ENCODE results near the gene SPRR4. TPM values are rescaled to one million over a fixed set of nuclear protein-coding genes. Genes with fewer than 3 reads are reported as not detected.

Gene SPRR4
- total and polyA plus RNA-seq, 2 experiments from 2014 or later: not detected

DNA sequence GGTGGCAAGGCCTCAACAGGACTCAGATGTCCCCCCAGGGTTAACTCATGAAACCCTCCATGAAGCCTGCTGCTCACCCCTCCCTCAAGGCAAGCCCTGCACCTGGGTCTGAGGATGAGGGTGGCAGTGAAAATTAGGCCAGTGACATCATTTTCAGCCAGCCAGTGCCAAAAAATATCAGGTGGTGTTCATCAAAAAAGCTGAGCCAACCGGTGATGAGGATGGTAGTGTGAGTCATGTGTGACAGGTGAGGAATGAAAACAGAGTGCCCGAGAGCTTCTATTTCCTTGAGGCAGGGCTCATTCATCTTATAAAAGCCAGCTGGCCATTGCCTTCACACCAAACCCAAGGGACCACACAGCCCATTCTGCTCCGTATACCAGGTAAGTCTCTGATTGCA, 13.3 kb downstream of the SPRR4 start, which contains the start of gene SPRR1A:
TSS of gene SPRR1A (plus strand) at position 339 of the 400 bp plus-strand sequence. CDS start 1,150 bp downstream, outside the sequence.
- Mint-ChIP-seq H3K4me1 (peaks cover 4% of the 10 kb centered on the region; the same call in 2 of the 3 replicates), H3K9me3 (no peaks in the 10 kb centered on the region; the same call in 2 of the 3 replicates)

More for the DNA sequence above, 13.3 kb downstream of the SPRR4 start, which contains the start of gene SPRR1A:
- H3K27me3 Mint-ChIP-seq (ENCODE audit: insufficient read depth, low read depth, poor library complexity): peaks cover 13% of the 10 kb centered on the region
- no peak within 1 kb of the TSS for H3K4me3 Mint-ChIP-seq
- no peaks in the 10 kb centered on the region for H4K20me1 ChIP-seq (replicated peaks; ENCODE audit: insufficient read depth)
- no peak within 1 kb of the TSS for H3K27ac Mint-ChIP-seq
- no peaks in the 10 kb centered on the region for H3K9me2 ChIP-seq (ENCODE audit: insufficient read depth)
- H3K4me3 ChIP-seq: no peak within 1 kb of the TSS
- no peaks in the 10 kb centered on the region for H3K27me3 ChIP-seq (ENCODE audit: insufficient read depth)
- no peak within 1 kb of the TSS for H3K4me2 ChIP-seq
- no peaks in the 10 kb centered on the region for H3F3A ChIP-seq (replicated peaks; ENCODE audit: low read depth)
- H3K27ac ChIP-seq (ENCODE audit: low read depth): no peak within 1 kb of the TSS
- no peaks in the 10 kb centered on the region for H3K36me3 Mint-ChIP-seq (ENCODE audit: low read depth)
- H3K36me3 ChIP-seq (ENCODE audit: insufficient read depth): no peaks in the 10 kb centered on the region
- no peaks in the 10 kb centered on the region for H3K4me1 ChIP-seq (ENCODE audit: insufficient read depth)
- no peak for ATAC-seq
- TF ChIP-seq, protein P1, sequence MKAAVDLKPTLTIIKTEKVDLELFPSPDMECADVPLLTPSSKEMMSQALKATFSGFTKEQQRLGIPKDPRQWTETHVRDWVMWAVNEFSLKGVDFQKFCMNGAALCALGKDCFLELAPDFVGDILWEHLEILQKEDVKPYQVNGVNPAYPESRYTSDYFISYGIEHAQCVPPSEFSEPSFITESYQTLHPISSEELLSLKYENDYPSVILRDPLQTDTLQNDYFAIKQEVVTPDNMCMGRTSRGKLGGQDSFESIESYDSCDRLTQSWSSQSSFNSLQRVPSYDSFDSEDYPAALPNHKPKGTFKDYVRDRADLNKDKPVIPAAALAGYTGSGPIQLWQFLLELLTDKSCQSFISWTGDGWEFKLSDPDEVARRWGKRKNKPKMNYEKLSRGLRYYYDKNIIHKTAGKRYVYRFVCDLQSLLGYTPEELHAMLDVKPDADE (IDR thresholded peaks at IDR 0.05): no peak
- TF ChIP-seq CREB1 (CRISPR knock-in tag; IDR thresholded peaks at IDR 0.05; ENCODE audit: low read depth) (no peak), EZH2 (IDR thresholded peaks at IDR 0.05; ENCODE audit: low read depth, unreplicated experiment) (no peak), JUNB (IDR thresholded peaks at IDR 0.05; ENCODE audit: unreplicated experiment) (no peak), NANOG (IDR thresholded peaks at IDR 0.05; ENCODE audit: borderline replicate concordance) (no peak), EZH2phosphoT487 (IDR thresholded peaks at IDR 0.05; ENCODE audit: unreplicated experiment) (no peak), POLR2AphosphoS5 (IDR thresholded peaks at IDR 0.05; ENCODE audit: low read depth) (no peak), STAT1 (IDR thresholded peaks at IDR 0.05; ENCODE audit: unreplicated experiment) (no peak), ZNF331 (CRISPR knock-in tag; IDR thresholded peaks at IDR 0.05; ENCODE audit: low read depth) (no peak), ZNF114 (CRISPR knock-in tag; IDR thresholded peaks at IDR 0.05) (no peak)
- TF ChIP-seq, protein P2, sequence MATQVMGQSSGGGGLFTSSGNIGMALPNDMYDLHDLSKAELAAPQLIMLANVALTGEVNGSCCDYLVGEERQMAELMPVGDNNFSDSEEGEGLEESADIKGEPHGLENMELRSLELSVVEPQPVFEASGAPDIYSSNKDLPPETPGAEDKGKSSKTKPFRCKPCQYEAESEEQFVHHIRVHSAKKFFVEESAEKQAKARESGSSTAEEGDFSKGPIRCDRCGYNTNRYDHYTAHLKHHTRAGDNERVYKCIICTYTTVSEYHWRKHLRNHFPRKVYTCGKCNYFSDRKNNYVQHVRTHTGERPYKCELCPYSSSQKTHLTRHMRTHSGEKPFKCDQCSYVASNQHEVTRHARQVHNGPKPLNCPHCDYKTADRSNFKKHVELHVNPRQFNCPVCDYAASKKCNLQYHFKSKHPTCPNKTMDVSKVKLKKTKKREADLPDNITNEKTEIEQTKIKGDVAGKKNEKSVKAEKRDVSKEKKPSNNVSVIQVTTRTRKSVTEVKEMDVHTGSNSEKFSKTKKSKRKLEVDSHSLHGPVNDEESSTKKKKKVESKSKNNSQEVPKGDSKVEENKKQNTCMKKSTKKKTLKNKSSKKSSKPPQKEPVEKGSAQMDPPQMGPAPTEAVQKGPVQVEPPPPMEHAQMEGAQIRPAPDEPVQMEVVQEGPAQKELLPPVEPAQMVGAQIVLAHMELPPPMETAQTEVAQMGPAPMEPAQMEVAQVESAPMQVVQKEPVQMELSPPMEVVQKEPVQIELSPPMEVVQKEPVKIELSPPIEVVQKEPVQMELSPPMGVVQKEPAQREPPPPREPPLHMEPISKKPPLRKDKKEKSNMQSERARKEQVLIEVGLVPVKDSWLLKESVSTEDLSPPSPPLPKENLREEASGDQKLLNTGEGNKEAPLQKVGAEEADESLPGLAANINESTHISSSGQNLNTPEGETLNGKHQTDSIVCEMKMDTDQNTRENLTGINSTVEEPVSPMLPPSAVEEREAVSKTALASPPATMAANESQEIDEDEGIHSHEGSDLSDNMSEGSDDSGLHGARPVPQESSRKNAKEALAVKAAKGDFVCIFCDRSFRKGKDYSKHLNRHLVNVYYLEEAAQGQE (IDR thresholded peaks at IDR 0.05; ENCODE audit: unreplicated experiment): no peak
- TF ChIP-seq, protein P3, sequence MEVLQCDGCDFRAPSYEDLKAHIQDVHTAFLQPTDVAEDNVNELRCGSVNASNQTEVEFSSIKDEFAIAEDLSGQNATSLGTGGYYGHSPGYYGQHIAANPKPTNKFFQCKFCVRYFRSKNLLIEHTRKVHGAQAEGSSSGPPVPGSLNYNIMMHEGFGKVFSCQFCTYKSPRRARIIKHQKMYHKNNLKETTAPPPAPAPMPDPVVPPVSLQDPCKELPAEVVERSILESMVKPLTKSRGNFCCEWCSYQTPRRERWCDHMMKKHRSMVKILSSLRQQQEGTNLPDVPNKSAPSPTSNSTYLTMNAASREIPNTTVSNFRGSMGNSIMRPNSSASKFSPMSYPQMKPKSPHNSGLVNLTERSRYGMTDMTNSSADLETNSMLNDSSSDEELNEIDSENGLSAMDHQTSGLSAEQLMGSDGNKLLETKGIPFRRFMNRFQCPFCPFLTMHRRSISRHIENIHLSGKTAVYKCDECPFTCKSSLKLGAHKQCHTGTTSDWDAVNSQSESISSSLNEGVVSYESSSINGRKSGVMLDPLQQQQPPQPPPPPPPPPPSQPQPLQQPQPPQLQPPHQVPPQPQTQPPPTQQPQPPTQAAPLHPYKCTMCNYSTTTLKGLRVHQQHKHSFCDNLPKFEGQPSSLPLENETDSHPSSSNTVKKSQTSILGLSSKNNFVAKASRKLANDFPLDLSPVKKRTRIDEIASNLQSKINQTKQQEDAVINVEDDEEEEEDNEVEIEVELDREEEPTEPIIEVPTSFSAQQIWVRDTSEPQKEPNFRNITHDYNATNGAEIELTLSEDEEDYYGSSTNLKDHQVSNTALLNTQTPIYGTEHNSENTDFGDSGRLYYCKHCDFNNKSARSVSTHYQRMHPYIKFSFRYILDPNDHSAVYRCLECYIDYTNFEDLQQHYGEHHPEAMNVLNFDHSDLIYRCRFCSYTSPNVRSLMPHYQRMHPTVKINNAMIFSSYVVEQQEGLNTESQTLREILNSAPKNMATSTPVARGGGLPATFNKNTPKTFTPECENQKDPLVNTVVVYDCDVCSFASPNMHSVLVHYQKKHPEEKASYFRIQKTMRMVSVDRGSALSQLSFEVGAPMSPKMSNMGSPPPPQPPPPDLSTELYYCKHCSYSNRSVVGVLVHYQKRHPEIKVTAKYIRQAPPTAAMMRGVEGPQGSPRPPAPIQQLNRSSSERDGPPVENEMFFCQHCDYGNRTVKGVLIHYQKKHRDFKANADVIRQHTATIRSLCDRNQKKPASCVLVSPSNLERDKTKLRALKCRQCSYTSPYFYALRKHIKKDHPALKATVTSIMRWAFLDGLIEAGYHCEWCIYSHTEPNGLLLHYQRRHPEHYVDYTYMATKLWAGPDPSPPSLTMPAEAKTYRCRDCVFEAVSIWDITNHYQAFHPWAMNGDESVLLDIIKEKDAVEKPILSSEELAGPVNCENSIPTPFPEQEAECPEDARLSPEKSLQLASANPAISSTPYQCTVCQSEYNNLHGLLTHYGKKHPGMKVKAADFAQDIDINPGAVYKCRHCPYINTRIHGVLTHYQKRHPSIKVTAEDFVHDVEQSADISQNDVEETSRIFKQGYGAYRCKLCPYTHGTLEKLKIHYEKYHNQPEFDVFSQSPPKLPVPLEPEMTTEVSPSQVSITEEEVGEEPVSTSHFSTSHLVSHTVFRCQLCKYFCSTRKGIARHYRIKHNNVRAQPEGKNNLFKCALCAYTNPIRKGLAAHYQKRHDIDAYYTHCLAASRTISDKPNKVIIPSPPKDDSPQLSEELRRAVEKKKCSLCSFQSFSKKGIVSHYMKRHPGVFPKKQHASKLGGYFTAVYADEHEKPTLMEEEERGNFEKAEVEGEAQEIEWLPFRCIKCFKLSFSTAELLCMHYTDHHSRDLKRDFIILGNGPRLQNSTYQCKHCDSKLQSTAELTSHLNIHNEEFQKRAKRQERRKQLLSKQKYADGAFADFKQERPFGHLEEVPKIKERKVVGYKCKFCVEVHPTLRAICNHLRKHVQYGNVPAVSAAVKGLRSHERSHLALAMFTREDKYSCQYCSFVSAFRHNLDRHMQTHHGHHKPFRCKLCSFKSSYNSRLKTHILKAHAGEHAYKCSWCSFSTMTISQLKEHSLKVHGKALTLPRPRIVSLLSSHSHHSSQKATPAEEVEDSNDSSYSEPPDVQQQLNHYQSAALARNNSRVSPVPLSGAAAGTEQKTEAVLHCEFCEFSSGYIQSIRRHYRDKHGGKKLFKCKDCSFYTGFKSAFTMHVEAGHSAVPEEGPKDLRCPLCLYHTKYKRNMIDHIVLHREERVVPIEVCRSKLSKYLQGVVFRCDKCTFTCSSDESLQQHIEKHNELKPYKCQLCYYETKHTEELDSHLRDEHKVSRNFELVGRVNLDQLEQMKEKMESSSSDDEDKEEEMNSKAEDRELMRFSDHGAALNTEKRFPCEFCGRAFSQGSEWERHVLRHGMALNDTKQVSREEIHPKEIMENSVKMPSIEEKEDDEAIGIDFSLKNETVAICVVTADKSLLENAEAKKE (CRISPR knock-in tag; IDR thresholded peaks at IDR 0.05): no peak
- TF ChIP-seq, protein P4, sequence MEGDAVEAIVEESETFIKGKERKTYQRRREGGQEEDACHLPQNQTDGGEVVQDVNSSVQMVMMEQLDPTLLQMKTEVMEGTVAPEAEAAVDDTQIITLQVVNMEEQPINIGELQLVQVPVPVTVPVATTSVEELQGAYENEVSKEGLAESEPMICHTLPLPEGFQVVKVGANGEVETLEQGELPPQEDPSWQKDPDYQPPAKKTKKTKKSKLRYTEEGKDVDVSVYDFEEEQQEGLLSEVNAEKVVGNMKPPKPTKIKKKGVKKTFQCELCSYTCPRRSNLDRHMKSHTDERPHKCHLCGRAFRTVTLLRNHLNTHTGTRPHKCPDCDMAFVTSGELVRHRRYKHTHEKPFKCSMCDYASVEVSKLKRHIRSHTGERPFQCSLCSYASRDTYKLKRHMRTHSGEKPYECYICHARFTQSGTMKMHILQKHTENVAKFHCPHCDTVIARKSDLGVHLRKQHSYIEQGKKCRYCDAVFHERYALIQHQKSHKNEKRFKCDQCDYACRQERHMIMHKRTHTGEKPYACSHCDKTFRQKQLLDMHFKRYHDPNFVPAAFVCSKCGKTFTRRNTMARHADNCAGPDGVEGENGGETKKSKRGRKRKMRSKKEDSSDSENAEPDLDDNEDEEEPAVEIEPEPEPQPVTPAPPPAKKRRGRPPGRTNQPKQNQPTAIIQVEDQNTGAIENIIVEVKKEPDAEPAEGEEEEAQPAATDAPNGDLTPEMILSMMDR (conservative IDR thresholded peaks at IDR 0.05; ENCODE audit: low read depth in 2 of 2): no peak
- no peak for DNase-seq (ENCODE audit: low spot score)
- no peaks in the 10 kb centered on the region for H3K79me2 ChIP-seq (replicated peaks; ENCODE audit: insufficient read depth)
- H2AFZ ChIP-seq: no peak within 1 kb of the TSS

Measured in GM23338 (cell line).